OCI-LY7 (cell line): Measurements from ENCODE around the gene SCTR. TPM values are rescaled to one million over a fixed set of nuclear protein-coding genes. Genes with fewer than 3 reads are reported as not detected.
"Not testable (repeated sequence)": the region's sequence is repeated elsewhere in the genome, so short reads cannot be mapped to it uniquely, and the experiment has no call there.

Source experiments
- BruUV-seq: library from RNA; stranded (reverse); fragments of 400-500 nt; replicated peaks from 2 replicates; lab custom pipeline; 2021; lab: Mats Ljungman, UMichigan
- CTCF ChIA-PET: fragments of 300-600 bp; sonication (Branson Sonifier 250); formaldehyde crosslinking; loops from one replicate; lab custom pipeline; 2022; ENCODE audit warnings: antibody characterized with exemption; ENCODE audit not compliant: unreplicated experiment; lab: Charles Lee
- POLR2A ChIA-PET: fragments of 300-600 bp; sonication (Branson Sonifier 250); formaldehyde crosslinking; loops from one replicate; lab custom pipeline; 2022; ENCODE audit warnings: antibody characterized with exemption; lab: Charles Lee
- DNase-seq: peaks from one replicate; pipeline ENCODE4 v3.0.0-alpha.2; 2015; ENCODE audit warnings: low spot score
- H2AFZ ChIP-seq: fragments of 200-600 bp; sonication (generic), shearing (Covaris generic); 2 replicates; pipeline ENCODE4 v1.6.1; 2014; ENCODE audit warnings: mild to moderate bottlenecking, antibody characterized with exemption, low read length, moderate library complexity
- H3K27ac ChIP-seq: fragments of 200-600 bp; sonication (generic); 2 replicates; pipeline ENCODE4 v1.5.1; 2014; ENCODE audit warnings: mixed run types, low read depth, mild to moderate bottlenecking, moderate library complexity, low read length, inconsistent platforms; ENCODE audit not compliant: poor library complexity, severe bottlenecking
- H3K36me3 ChIP-seq: fragments of 200-600 bp; sonication (generic); 2 replicates; pipeline ENCODE4 v1.6.1; 2014; ENCODE audit warnings: mild to moderate bottlenecking, antibody characterized with exemption, low read length, moderate library complexity, mixed read lengths; ENCODE audit not compliant: insufficient read depth
- H3K4me1 ChIP-seq: fragments of 200-600 bp; sonication (generic); 2 replicates; pipeline ENCODE4 v1.5.1; 2014; ENCODE audit warnings: mild to moderate bottlenecking, low read length; ENCODE audit not compliant: insufficient read depth, poor library complexity, severe bottlenecking
- H3K4me2 ChIP-seq: fragments of 200-600 bp; sonication (generic); 2 replicates; pipeline ENCODE4 v1.6.1; 2014; ENCODE audit warnings: mild to moderate bottlenecking, low read length
- H3K4me3 ChIP-seq: fragments of 200-600 bp; sonication (generic); 2 replicates; pipeline ENCODE4 v1.5.1; 2014; ENCODE audit warnings: mild to moderate bottlenecking, low read depth, low read length; ENCODE audit not compliant: poor library complexity, severe bottlenecking
- H3K79me2 ChIP-seq: fragments of 200-600 bp; sonication (generic); 2 replicates; pipeline ENCODE4 v1.6.1; 2016; ENCODE audit warnings: low read depth, mild to moderate bottlenecking, low read length, moderate library complexity, mixed read lengths; ENCODE audit not compliant: insufficient read depth
- H3K9me2 ChIP-seq: fragments of 200-600 bp; sonication (generic); 2 replicates; pipeline ENCODE4 v1.6.1; 2016; ENCODE audit warnings: mild to moderate bottlenecking, low read length, mixed read lengths; ENCODE audit not compliant: insufficient read depth
- H3K9me3 ChIP-seq: fragments of 200-600 bp; sonication (generic); 2 replicates; pipeline ENCODE4 v1.6.1; 2014; ENCODE audit warnings: mild to moderate bottlenecking, mixed run types, low read length, mixed read lengths
- H4K20me1 ChIP-seq: fragments of 200-600 bp; sonication (generic); 2 replicates; pipeline ENCODE4 v1.6.1; 2014; ENCODE audit warnings: mild to moderate bottlenecking, antibody characterized with exemption, low read length, moderate library complexity, mixed read lengths; ENCODE audit not compliant: insufficient read depth
- CTCF ChIP-seq: fragments of 200-600 bp; sonication (generic); conservative IDR thresholded peaks from 2 replicates; pipeline ENCODE4 v1.5.1; 2014; ENCODE audit warnings: mild to moderate bottlenecking, antibody characterized with exemption, low read length, moderate library complexity, mixed read lengths
- EZH2phosphoT487 ChIP-seq: fragments of 200-600 bp; sonication (generic); IDR thresholded peaks from 2 replicates; pipeline ENCODE4 v1.6.1; 2018; ENCODE audit warnings: low read depth, borderline replicate concordance, mild to moderate bottlenecking, mixed run types, antibody characterized with exemption, low read length, moderate library complexity, mixed read lengths
- intact Hi-C: fragments of 100-400 bp; cut with micrococcal nuclease; formaldehyde crosslinking; loops from one replicate; pipeline ENCODE4 v1.10.0; 2022; ENCODE audit not compliant: unreplicated experiment
- total RNA-seq, 2 experiments: library from RNA; depleted of rRNA in 1 of 2; stranded (reverse); fragments of >200 nt in 1 of 2; shearing (Covaris generic) in 1 of 2; gene quantifications; 2 replicates each; pipeline ENCODE4 v1.2.3, GENCODE V29; 2014 to 2022

SCTR gene
- total RNA-seq, 2 experiments from 2014 or later = not detected

GRCh38 chr2:119407430-119408220 lies 116.7 kb downstream of the SCTR start:
- ChIA-PET CTCF (no interaction called here), POLR2A (interaction anchor here (0.7 kb wide), 1 partner anchor 209 kb away, joined by 3 read pairs; no protein-coding TSS in a partner anchor)
- no peak overlapping the region for H3K4me3 ChIP-seq
- no peaks in the 10 kb centered on the region for H3K36me3 ChIP-seq
- no peak overlapping the region for H2AFZ ChIP-seq
- TF ChIP-seq CTCF = peak; percentile 85
- TF ChIP-seq EZH2phosphoT487 = no peak
- H3K9me2 ChIP-seq = no peaks in the 10 kb centered on the region
- no TSS peak for BruUV-seq
- peak; percentile 73 for DNase-seq
- no peaks in the 10 kb centered on the region for H3K79me2 ChIP-seq
- peaks cover 21% of the 10 kb centered on the region for H3K4me1 ChIP-seq
- no peaks in the 10 kb centered on the region for H4K20me1 ChIP-seq
- H3K27ac ChIP-seq = no peak overlapping the region
- no peak overlapping the region for H3K4me2 ChIP-seq
- intact Hi-C loops = loop anchor here (1.0 to 5.0 kb wide), 3 partner anchors 69 to 255 kb away; no protein-coding TSS in a partner anchor
- no peaks in the 10 kb centered on the region for H3K9me3 ChIP-seq

- Histone ChIP-seq H3K9me2 (no peaks in the 10 kb centered on the region), H3K4me3 (no peak overlapping the region), H3K27ac (no peak overlapping the region), H3K9me3 (no peaks in the 10 kb centered on the region), H4K20me1 (no peaks in the 10 kb centered on the region), H3K79me2 (no peaks in the 10 kb centered on the region), H3K4me2 (no peak overlapping the region), H3K36me3 (no peaks in the 10 kb centered on the region), H2AFZ (no peak overlapping the region), H3K4me1 (peaks cover 24% of the 10 kb centered on the region)
- BruUV-seq = no TSS peak
- no peak for DNase-seq
- no peak for TF ChIP-seq CTCF
- TF ChIP-seq EZH2phosphoT487 = no peak
- intact Hi-C loops = loop anchor here (5.0 kb wide), 1 partner anchor 257 kb away; no protein-coding TSS in a partner anchor
- CTCF ChIA-PET = interaction anchor here (1.2 kb wide), 1 partner anchor 71 kb away, joined by 3 read pairs; no protein-coding TSS in a partner anchor
- POLR2A ChIA-PET = interaction anchor here (0.6 kb wide), 1 partner anchor 568 kb away, joined by 7 read pairs; no protein-coding TSS in a partner anchor
Observed at GRCh38 chr2:119405151-119405550, 119.1 kb downstream of the SCTR start.

- H3K9me2 ChIP-seq, H3K27ac ChIP-seq, H3K79me2 ChIP-seq, DNase-seq, H3K36me3 ChIP-seq, BruUV-seq, H3K4me2 ChIP-seq, CTCF ChIA-PET, H3K9me3 ChIP-seq, H3K4me3 ChIP-seq, intact Hi-C loops, H4K20me1 ChIP-seq, H2AFZ ChIP-seq: not testable (repeated sequence)
- POLR2A ChIA-PET = interaction anchor here (0.7 kb wide), 1 partner anchor 13 kb away, joined by 3 read pairs; no protein-coding TSS in a partner anchor
- peaks cover 19% of the 10 kb centered on the region for H3K4me1 ChIP-seq
Observed at GRCh38 chr2:119403618-119404017, 120.7 kb downstream of the SCTR start.
